VCaP (cell line): ENCODE data around the gene TCF12.
A peak's percentile ranks its signal among the peaks of the same experiment; 100 is the strongest.

Source experiments
- H3K27ac ChIP-seq: fragments of 450-650 bp; 2 replicates; pipeline ENCODE4 v1.5.1; 2017
- CTCF ChIP-seq: fragments of 450-650 bp; conservative IDR thresholded peaks from 2 replicates; pipeline ENCODE4 v1.5.1; 2017; ENCODE audit warnings: mild to moderate bottlenecking, moderate library complexity

Gene TCF12

GRCh38 chr15:56968821-56969220 lies 50.4 kb downstream of the TCF12 start:
- TF ChIP-seq CTCF: no peak
- H3K27ac ChIP-seq: peak overlapping the region; percentile 90

GRCh38 chr15:56969265-56969895 lies 50.9 kb downstream of the TCF12 start:
- no peak for TF ChIP-seq CTCF
- peak overlapping the region; percentile 90 for H3K27ac ChIP-seq

- peak overlapping the region; percentile 90; the same call in 1 of the 2 replicates for H3K27ac ChIP-seq
- no peak for TF ChIP-seq CTCF
These were observed 53.1 kb downstream of the TCF12 start for GRCh38 chr15:56971571-56971970.

GRCh38 chr15:56972016-56972415 lies 53.6 kb downstream of the TCF12 start:
- TF ChIP-seq CTCF: no peak
- no peak overlapping the region for H3K27ac ChIP-seq

DNA sequence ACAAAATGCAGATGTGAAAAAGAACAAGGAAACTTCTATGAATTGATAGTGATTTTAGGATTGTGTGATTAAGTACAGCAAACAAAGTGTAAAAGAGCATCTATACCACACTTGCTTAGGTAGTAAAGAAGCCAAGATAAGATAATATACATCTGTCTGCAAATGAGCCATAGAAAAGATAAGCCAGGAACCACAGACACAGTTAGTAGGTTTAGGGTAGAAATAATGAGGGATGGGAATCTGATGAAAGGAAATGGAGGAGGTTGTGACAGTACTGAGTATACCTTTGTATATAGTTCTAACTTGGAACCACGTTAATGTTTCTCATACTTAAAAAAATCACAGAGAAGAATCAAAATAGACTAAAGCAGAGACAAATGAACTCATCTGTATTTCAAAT lies 54.0 kb downstream of the TCF12 start:
- no peak overlapping the region for H3K27ac ChIP-seq
- no peak for TF ChIP-seq CTCF

DNA sequence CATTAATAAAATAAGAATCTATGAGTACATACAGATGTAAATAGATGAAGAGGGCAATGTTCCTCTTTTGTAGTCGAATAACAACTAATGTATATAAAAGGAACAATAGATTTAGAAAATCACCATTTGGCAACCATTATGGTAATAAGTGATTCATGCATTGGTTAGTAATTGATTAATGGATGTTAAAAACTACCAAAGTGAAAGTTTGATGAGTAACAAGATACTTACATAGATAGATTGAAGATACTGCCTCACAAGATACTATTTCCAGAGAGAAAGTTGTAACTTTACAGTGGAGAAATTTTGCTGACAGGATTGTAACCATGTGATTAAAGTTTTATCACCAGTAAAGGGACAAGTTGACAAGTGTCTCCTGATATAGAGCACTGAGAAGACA lies 55.0 kb downstream of the TCF12 start:
- no peak overlapping the region for H3K27ac ChIP-seq
- TF ChIP-seq CTCF: no peak

- H3K27ac ChIP-seq: no peak overlapping the region
- no peak for TF ChIP-seq CTCF
These were observed 58.8 kb downstream of the TCF12 start for GRCh38 chr15:56977232-56977631.
